Hepatic stellate cell (primary cell): ENCODE data around the gene RBM20.
A peak's percentile ranks its signal among the peaks of the same experiment; 100 is the strongest.

Source experiments
- DNase-seq: peaks from one replicate; pipeline ENCODE4 v3.0.0; 2011; ENCODE audit warnings: low spot score

The RBM20 gene

GRCh38 chr10:110737886-110738634, 93.9 kb downstream of the RBM20 start:
- DNase-seq = peak; percentile 39

GRCh38 chr10:110739811-110740271, 95.7 kb downstream of the RBM20 start:
- no peak for DNase-seq

GRCh38 chr10:110742801-110743200, 98.7 kb downstream of the RBM20 start:
- no peak for DNase-seq

- no peak for DNase-seq
These were observed 100.6 kb downstream of the RBM20 start for GRCh38 chr10:110744782-110745181.

- DNase-seq = peak; percentile 58
These were observed 102.2 kb downstream of the RBM20 start for GRCh38 chr10:110746254-110746826.

GRCh38 chr10:110746969-110747608, 103.0 kb downstream of the RBM20 start:
- no peak for DNase-seq

GRCh38 chr10:110747609-110748464, 103.7 kb downstream of the RBM20 start:
- no peak for DNase-seq

GRCh38 chr10:110748970-110749369, 104.8 kb downstream of the RBM20 start:
- DNase-seq = no peak

- no peak for DNase-seq
These were observed 106.8 kb downstream of the RBM20 start for GRCh38 chr10:110750931-110751330.

- DNase-seq = no peak
These were observed 107.7 kb downstream of the RBM20 start for GRCh38 chr10:110751850-110752249.

- DNase-seq = no peak
These were observed 109.3 kb downstream of the RBM20 start for GRCh38 chr10:110753462-110753861.

- DNase-seq = no peak
These were observed 110.4 kb downstream of the RBM20 start for GRCh38 chr10:110754375-110755105.

- no peak for DNase-seq
These were observed 111.6 kb downstream of the RBM20 start for GRCh38 chr10:110755781-110756180.

GRCh38 chr10:110756876-110757275, 112.7 kb downstream of the RBM20 start:
- DNase-seq = no peak

- no peak for DNase-seq
These were observed 113.5 kb downstream of the RBM20 start for GRCh38 chr10:110757586-110757985.

GRCh38 chr10:110758128-110758765, 114.1 kb downstream of the RBM20 start:
- no peak for DNase-seq

GRCh38 chr10:110758898-110759297, 114.8 kb downstream of the RBM20 start:
- peak; percentile 65 for DNase-seq

GRCh38 chr10:110759523-110759922, 115.4 kb downstream of the RBM20 start:
- no peak for DNase-seq

GRCh38 chr10:110762109-110762848, 118.1 kb downstream of the RBM20 start:
- no peak for DNase-seq

GRCh38 chr10:110762849-110763211, 118.7 kb downstream of the RBM20 start:
- no peak for DNase-seq
